ENCODE results near the gene NEU2.
"Not testable (repeated sequence)": the region's sequence is repeated elsewhere in the genome, so short reads cannot be mapped to it uniquely, and the experiment has no call there.

The NEU2 gene

DNA sequence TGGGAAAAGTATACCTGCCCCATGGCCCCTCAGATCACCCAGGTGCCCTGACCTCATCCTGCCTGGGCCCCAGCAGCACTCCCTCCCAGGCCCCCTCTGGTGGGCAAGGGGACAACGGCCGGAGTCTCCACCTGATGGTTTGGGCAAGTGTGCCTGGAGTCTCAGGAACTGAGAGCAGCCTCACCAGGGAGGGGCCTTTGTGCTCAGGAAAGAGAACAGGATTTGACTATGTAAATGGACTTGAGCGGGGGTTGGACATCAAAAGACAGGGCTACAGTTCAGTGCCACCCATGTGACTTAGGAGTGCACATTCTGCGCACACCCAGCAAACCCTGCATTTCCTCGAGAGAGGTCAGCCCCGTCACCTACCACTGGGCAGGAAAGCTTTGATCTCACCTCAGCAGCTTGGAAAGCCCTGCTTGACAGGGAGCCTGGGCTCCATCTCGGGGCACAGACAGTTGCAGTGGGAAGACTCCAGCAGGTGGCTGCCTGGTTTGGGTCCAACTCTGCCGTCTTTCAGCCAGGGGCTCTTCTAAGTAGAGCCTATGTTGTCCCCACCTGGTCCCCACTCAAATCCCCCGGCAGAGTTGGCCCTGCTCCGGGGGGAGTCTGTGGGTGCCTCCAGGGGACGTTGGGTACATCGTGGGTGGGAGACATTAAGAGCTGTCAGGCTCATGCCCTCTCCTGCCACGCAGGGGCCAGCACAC, 30.9 kb downstream of the NEU2 start:
- H3K27me3 ChIP-seq (ENCODE audit: insufficient read depth, low read length): no peaks in the 10 kb centered on the region
- peaks cover 13% of the 10 kb centered on the region in 2 experiments for H3K4me1 ChIP-seq (ENCODE audit: control insufficient read depth in 1 of 2, insufficient read depth in 2 of 2, low read length in 2 of 2)
- H3K18ac ChIP-seq (ENCODE audit: low read length): no peak overlapping the region
- H3K36me3 ChIP-seq (ENCODE audit: control insufficient read depth in 1 of 2, insufficient read depth in 2 of 2, low read length in 2 of 2): no peaks in the 10 kb centered on the region
- H2AK5ac ChIP-seq (ENCODE audit: low read length): no peak overlapping the region
- no peak overlapping the region for H3K4me2 ChIP-seq (ENCODE audit: low read length)
- H2AFZ ChIP-seq (ENCODE audit: insufficient read depth, low read length, poor library complexity): no peak overlapping the region
- H4K91ac ChIP-seq (ENCODE audit: low read depth, low read length): no peak overlapping the region
- no peak overlapping the region for H3K4me3 ChIP-seq (ENCODE audit: low read depth, low read length)
- H3K27ac ChIP-seq (ENCODE audit: low read depth, low read length): no peak overlapping the region
- DNase-seq: no peak
- H3K9ac ChIP-seq (ENCODE audit: low read length): no peak overlapping the region
- H3K23ac ChIP-seq (ENCODE audit: low read length): no peak overlapping the region
- no peak overlapping the region for H4K12ac ChIP-seq (ENCODE audit: low read depth, low read length)
- H2BK120ac ChIP-seq (ENCODE audit: insufficient read depth, low read length, poor library complexity): no peak overlapping the region
- no peak overlapping the region for H4K8ac ChIP-seq (ENCODE audit: low read depth, low read length)
- no CpG with 5 or more reads among the region's 13 CpGs for WGBS (ENCODE audit: extremely low coverage, insufficient coverage, insufficient read length)
- H3K79me1 ChIP-seq (ENCODE audit: low read length): no peaks in the 10 kb centered on the region
- H2BK5ac ChIP-seq (ENCODE audit: low read depth, low read length, poor library complexity): no peak overlapping the region
- H3K9me3 ChIP-seq (ENCODE audit: insufficient read depth, low read depth, low read length): peaks cover 2% of the 10 kb centered on the region
- no peak overlapping the region for H3K4ac ChIP-seq (ENCODE audit: low read depth, low read length)
- no peak overlapping the region for H3K14ac ChIP-seq (ENCODE audit: low read length)
- H2BK12ac ChIP-seq (ENCODE audit: low read length): no peak overlapping the region
- no peaks in the 10 kb centered on the region for H3K79me2 ChIP-seq (ENCODE audit: control insufficient read depth, insufficient read depth, low read length, poor library complexity)

DNA sequence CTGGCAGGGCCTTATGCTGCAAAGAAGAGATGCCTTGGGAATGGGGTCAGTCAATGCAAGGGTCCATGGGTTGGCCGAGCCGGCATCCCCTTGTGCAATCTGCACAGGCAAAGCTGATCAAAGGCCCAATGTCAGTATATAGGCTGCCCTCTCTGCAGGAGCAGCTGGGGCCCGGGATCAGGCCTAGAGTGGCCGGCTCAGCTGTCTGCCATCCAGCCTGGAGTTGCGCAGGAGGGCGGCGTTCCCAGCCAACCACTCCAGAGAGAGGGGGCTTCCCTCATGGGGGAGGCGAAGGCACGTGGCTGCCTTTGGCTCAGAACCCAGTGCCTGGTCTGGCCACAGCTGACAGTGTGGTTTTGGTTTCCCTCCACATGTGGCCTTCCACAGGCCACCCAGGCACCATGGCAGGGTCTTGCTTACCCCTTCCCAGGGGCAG, 31.5 kb downstream of the NEU2 start:
- Histone ChIP-seq H2BK5ac (ENCODE audit: low read depth, low read length, poor library complexity) (no peak overlapping the region), H2AK5ac (ENCODE audit: low read length) (no peak overlapping the region), H4K91ac (ENCODE audit: low read depth, low read length) (no peak overlapping the region), H3K27me3 (ENCODE audit: insufficient read depth, low read length) (no peaks in the 10 kb centered on the region), H3K9ac (ENCODE audit: low read length) (no peak overlapping the region), H3K4me3 (ENCODE audit: low read depth, low read length) (no peak overlapping the region), H3K36me3 (ENCODE audit: control insufficient read depth in 1 of 2, insufficient read depth in 2 of 2, low read length in 2 of 2) (no peaks in the 10 kb centered on the region), H2BK120ac (ENCODE audit: insufficient read depth, low read length, poor library complexity) (no peak overlapping the region), H3K79me2 (ENCODE audit: control insufficient read depth, insufficient read depth, low read length, poor library complexity) (no peaks in the 10 kb centered on the region), H4K8ac (ENCODE audit: low read depth, low read length) (no peak overlapping the region), H4K12ac (ENCODE audit: low read depth, low read length) (no peak overlapping the region), H3K4me2 (ENCODE audit: low read length) (no peak overlapping the region), H3K18ac (ENCODE audit: low read length) (no peak overlapping the region), H2AFZ (ENCODE audit: insufficient read depth, low read length, poor library complexity) (no peak overlapping the region), H2BK12ac (ENCODE audit: low read length) (no peak overlapping the region), H3K4ac (ENCODE audit: low read depth, low read length) (no peak overlapping the region), H3K4me1 (ENCODE audit: control insufficient read depth in 1 of 2, insufficient read depth in 2 of 2, low read length in 2 of 2) (peaks cover 13% of the 10 kb centered on the region in 2 experiments), H3K9me3 (ENCODE audit: insufficient read depth, low read depth, low read length) (peaks cover 2% of the 10 kb centered on the region), H3K14ac (ENCODE audit: low read length) (no peak overlapping the region), H3K27ac (ENCODE audit: low read depth, low read length) (no peak overlapping the region), H3K79me1 (ENCODE audit: low read length) (no peaks in the 10 kb centered on the region), H3K23ac (ENCODE audit: low read length) (no peak overlapping the region)
- WGBS (ENCODE audit: extremely low coverage, insufficient coverage, insufficient read length): no CpG with 5 or more reads among the region's 9 CpGs
- no peak for DNase-seq

DNA sequence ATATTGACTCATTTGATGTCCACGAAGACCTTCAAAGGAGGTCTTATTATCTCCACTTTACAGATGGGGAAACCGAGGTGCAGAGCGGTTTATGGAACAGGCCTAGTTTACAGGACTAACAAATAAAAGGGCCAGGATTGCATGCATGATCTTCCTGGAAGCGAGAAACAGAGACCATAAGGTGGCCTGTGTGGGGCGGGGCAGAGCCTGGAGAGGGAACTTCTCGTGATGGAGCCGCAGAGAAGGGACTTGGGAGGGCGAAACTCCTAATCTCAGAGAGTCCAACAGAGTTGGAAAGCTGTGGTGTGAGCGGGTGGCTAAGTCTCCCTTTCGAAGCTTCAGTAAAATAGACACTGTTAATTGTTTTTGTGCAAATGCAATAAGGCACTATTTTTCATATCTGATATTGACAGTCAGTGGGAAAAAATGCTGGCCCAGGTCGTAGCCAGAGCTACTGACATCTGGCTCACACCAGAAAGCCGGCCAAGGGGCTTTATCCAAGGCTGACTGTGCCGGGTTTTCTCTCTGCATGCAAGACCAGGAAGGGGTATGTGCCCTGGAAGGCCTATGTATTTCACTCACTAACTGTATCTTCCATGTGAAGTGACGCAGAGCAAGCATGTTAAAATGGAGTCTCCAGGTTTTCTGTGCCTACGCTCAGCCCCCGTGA, 32.2 kb downstream of the NEU2 start:
- DNase-seq: no peak
- H2BK5ac ChIP-seq (ENCODE audit: low read depth, low read length, poor library complexity): no peak overlapping the region
- H3K36me3 ChIP-seq (ENCODE audit: control insufficient read depth in 1 of 2, insufficient read depth in 2 of 2, low read length in 2 of 2): no peaks in the 10 kb centered on the region
- H3K4me2 ChIP-seq (ENCODE audit: low read length): no peak overlapping the region
- WGBS (ENCODE audit: extremely low coverage, insufficient coverage, insufficient read length): no CpG with 5 or more reads among the region's 16 CpGs
- H3K79me2 ChIP-seq (ENCODE audit: control insufficient read depth, insufficient read depth, low read length, poor library complexity): no peaks in the 10 kb centered on the region
- H3K9ac ChIP-seq (ENCODE audit: low read length): no peak overlapping the region
- H2BK120ac ChIP-seq (ENCODE audit: insufficient read depth, low read length, poor library complexity): no peak overlapping the region
- peaks cover 13% of the 10 kb centered on the region in 2 experiments for H3K4me1 ChIP-seq (ENCODE audit: control insufficient read depth in 1 of 2, insufficient read depth in 2 of 2, low read length in 2 of 2)
- H4K91ac ChIP-seq (ENCODE audit: low read depth, low read length): no peak overlapping the region
- peaks cover 2% of the 10 kb centered on the region for H3K9me3 ChIP-seq (ENCODE audit: insufficient read depth, low read depth, low read length)
- no peak overlapping the region for H2AK5ac ChIP-seq (ENCODE audit: low read length)
- no peak overlapping the region for H4K12ac ChIP-seq (ENCODE audit: low read depth, low read length)
- no peak overlapping the region for H3K18ac ChIP-seq (ENCODE audit: low read length)
- no peak overlapping the region for H4K8ac ChIP-seq (ENCODE audit: low read depth, low read length)
- no peaks in the 10 kb centered on the region for H3K79me1 ChIP-seq (ENCODE audit: low read length)
- H3K27ac ChIP-seq (ENCODE audit: low read depth, low read length): no peak overlapping the region
- no peak overlapping the region for H2AFZ ChIP-seq (ENCODE audit: insufficient read depth, low read length, poor library complexity)
- no peak overlapping the region for H2BK12ac ChIP-seq (ENCODE audit: low read length)
- no peak overlapping the region for H3K4me3 ChIP-seq (ENCODE audit: low read depth, low read length)
- no peaks in the 10 kb centered on the region for H3K27me3 ChIP-seq (ENCODE audit: insufficient read depth, low read length)
- no peak overlapping the region for H3K23ac ChIP-seq (ENCODE audit: low read length)
- H3K14ac ChIP-seq (ENCODE audit: low read length): no peak overlapping the region
- no peak overlapping the region for H3K4ac ChIP-seq (ENCODE audit: low read depth, low read length)

DNA sequence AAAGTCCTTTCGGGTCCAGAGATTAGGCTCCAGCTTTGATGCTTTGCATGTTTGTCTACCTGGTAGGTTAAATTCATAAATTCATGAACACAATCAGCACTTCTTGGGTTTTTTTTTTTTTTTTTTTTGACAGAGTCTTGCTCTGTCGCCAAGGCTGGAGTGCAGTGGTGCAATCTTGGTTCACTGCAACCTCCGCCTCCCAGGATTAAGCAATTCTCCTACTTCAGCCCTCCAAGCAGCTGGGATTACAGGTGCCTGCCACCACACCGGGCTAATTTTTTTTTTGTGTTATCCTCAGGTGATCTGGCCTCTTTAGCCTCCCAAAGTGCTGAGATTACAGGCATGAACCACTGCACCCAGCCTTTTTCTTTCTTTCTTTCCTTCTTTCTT, 32.7 kb downstream of the NEU2 start:
- H3K4me3 ChIP-seq (ENCODE audit: low read depth, low read length); H3K9me3 ChIP-seq (ENCODE audit: insufficient read depth, low read depth, low read length); H3K27me3 ChIP-seq (ENCODE audit: insufficient read depth, low read length); H3K36me3 ChIP-seq (ENCODE audit: control insufficient read depth in 1 of 2, insufficient read depth in 2 of 2, low read length in 2 of 2); H2BK5ac ChIP-seq (ENCODE audit: low read depth, low read length, poor library complexity); H2AFZ ChIP-seq (ENCODE audit: insufficient read depth, low read length, poor library complexity); H3K18ac ChIP-seq (ENCODE audit: low read length); H3K23ac ChIP-seq (ENCODE audit: low read length); H3K4ac ChIP-seq (ENCODE audit: low read depth, low read length); H3K27ac ChIP-seq (ENCODE audit: low read depth, low read length); H3K9ac ChIP-seq (ENCODE audit: low read length); H3K79me1 ChIP-seq (ENCODE audit: low read length); H4K91ac ChIP-seq (ENCODE audit: low read depth, low read length); DNase-seq; H2AK5ac ChIP-seq (ENCODE audit: low read length); H3K79me2 ChIP-seq (ENCODE audit: control insufficient read depth, insufficient read depth, low read length, poor library complexity); H4K12ac ChIP-seq (ENCODE audit: low read depth, low read length); H3K14ac ChIP-seq (ENCODE audit: low read length); H3K4me2 ChIP-seq (ENCODE audit: low read length); H2BK12ac ChIP-seq (ENCODE audit: low read length); H2BK120ac ChIP-seq (ENCODE audit: insufficient read depth, low read length, poor library complexity); H4K8ac ChIP-seq (ENCODE audit: low read depth, low read length): not testable (repeated sequence)
- no CpG with 5 or more reads among the region's 4 CpGs for WGBS (ENCODE audit: extremely low coverage, insufficient coverage, insufficient read length)
- H3K4me1 ChIP-seq (ENCODE audit: control insufficient read depth in 1 of 2, insufficient read depth in 2 of 2, low read length in 2 of 2): peaks cover 13% of the 10 kb centered on the region in 2 experiments

Measured in trophoblast cell (in vitro differentiated cells and primary cell).